K562 (cell line): ENCODE data around the gene MED19. TPM values are rescaled to one million over a fixed set of nuclear protein-coding genes. Genes with fewer than 3 reads are reported as not detected.

Experiments
- ARID1B ChIP-seq: fragments of 450-650 bp; IDR thresholded peaks from 2 replicates; pipeline ENCODE4 v1.6.1; 2016; ENCODE audit warnings: antibody characterized with exemption, mild to moderate bottlenecking, inconsistent platforms
- CBFA2T2 ChIP-seq: fragments of 450-650 bp; conservative IDR thresholded peaks from 2 replicates; pipeline ENCODE4 v1.6.1; 2017; ENCODE audit warnings: mild to moderate bottlenecking
- CBFA2T3 ChIP-seq: fragments of 450-650 bp; IDR thresholded peaks from 2 replicates; pipeline ENCODE4 v1.6.1; 2017
- FOXP1 ChIP-seq: sonication (generic); formaldehyde crosslinking; IDR thresholded peaks from 2 replicates; pipeline ENCODE4 v1.8.0; 2022; ENCODE audit warnings: mild to moderate bottlenecking, missing genetic modification reagents
- HDAC8 ChIP-seq: fragments of 450-650 bp; IDR thresholded peaks from 2 replicates; pipeline ENCODE4 v1.6.1; 2016; ENCODE audit warnings: mild to moderate bottlenecking, missing genetic modification characterization, moderate library complexity, missing compliant biosample characterization
- HOXB6 ChIP-seq: fragments of 250-450 bp; sonication (Bioruptor Pico); IDR thresholded peaks from 2 replicates; pipeline ENCODE4 v1.5.1; 2022; ENCODE audit warnings: mild to moderate bottlenecking, borderline replicate concordance
- KDM1A ChIP-seq, 2 experiments: fragments of 450-650 bp; IDR thresholded peaks; 2 replicates each; pipeline ENCODE4 v1.6.1; 2016; ENCODE audit warnings: mild to moderate bottlenecking in 2 of 2
- KLF16 ChIP-seq: IDR thresholded peaks from 2 replicates; pipeline ENCODE4 v1.6.1; 2016; ENCODE audit warnings: antibody characterized with exemption
- KLF6 ChIP-seq: fragments of 250-450 bp; sonication (Bioruptor Pico); IDR thresholded peaks from 2 replicates; pipeline ENCODE4 v1.4.0; 2020; ENCODE audit warnings: mild to moderate bottlenecking, moderate library complexity, borderline replicate concordance
- MEIS2 ChIP-seq: fragments of 450-650 bp; IDR thresholded peaks from 2 replicates; pipeline ENCODE4 v1.6.1; 2014; ENCODE audit warnings: mild to moderate bottlenecking; ENCODE audit not compliant: partially characterized antibody
- NCOA1 ChIP-seq: fragments of 450-650 bp; IDR thresholded peaks from 2 replicates; pipeline ENCODE4 v1.6.1; 2016; ENCODE audit warnings: low read depth
- PPARD ChIP-seq: fragments of 250-450 bp; sonication (Bioruptor Pico); IDR thresholded peaks from 2 replicates; pipeline ENCODE4 v1.8.0; 2022; ENCODE audit warnings: inconsistent platforms, mild to moderate bottlenecking, moderate library complexity
- TAL1 ChIP-seq: fragments of 450-650 bp; IDR thresholded peaks from 2 replicates; pipeline ENCODE4 v1.6.1; 2016; ENCODE audit warnings: mild to moderate bottlenecking
- ZFX ChIP-seq: sonication (generic); formaldehyde crosslinking; IDR thresholded peaks from 2 replicates; pipeline ENCODE4 v1.8.0; 2022; ENCODE audit warnings: mild to moderate bottlenecking, missing genetic modification reagents, moderate library complexity
- ZNF143 ChIP-seq: sonication (generic); formaldehyde crosslinking; IDR thresholded peaks from 2 replicates; pipeline ENCODE4 v1.9.0; 2022; ENCODE audit warnings: mild to moderate bottlenecking, missing genetic modification reagents
- ZNF830 ChIP-seq: fragments of 250-450 bp; sonication (Bioruptor Pico); IDR thresholded peaks from 2 replicates; pipeline ENCODE4 v1.5.0; 2021; ENCODE audit warnings: mild to moderate bottlenecking
- polyA plus RNA-seq, 8 experiments: library from polyadenylated mRNA; depleted of rRNA in 4 of 8; stranded (reverse) in 5 of 8; unstranded in 3 of 8; fragments of >200 nt; fragmentation: Nextera tagmentation in 2 of 8; fragmentation: Illumina TruSeq in 1 of 8; extraction: Ambion mirVana in 2 of 8; extraction: Trizol in 1 of 8; gene quantifications; 2 replicates each; pipeline versions ENCODE4 v1.2.1 to v1.2.3, GENCODE V29; 2011 to 2014; ENCODE audit warnings: inconsistent platforms in 1 of 8, missing spikeins in 1 of 8
- total RNA-seq, 7 experiments: library from RNA; depleted of rRNA in 6 of 7; stranded (reverse); fragments of >200 nt in 6 of 7; fragmentation: Illumina TruSeq in 2 of 7; extraction: Trizol in 2 of 7; gene quantifications; 2 replicates each; pipeline versions ENCODE4 v1.2.1 to v1.2.3, GENCODE V29; 2011 to 2021; ENCODE audit warnings: low replicate concordance in 1 of 7
- TF ChIP-seq, protein P1 (sequence below): conservative IDR thresholded peaks from 2 replicates; pipeline ENCODE4 v1.6.1; 2011; ENCODE audit warnings: low read depth, mild to moderate bottlenecking, low read length; ENCODE audit not compliant: control insufficient read depth
- TF ChIP-seq, protein P2 (sequence below): IDR thresholded peaks from 2 replicates; pipeline ENCODE4 v1.6.1; 2012; ENCODE audit warnings: low read depth, low read length, improper control_type of control experiment, borderline replicate concordance
- TF ChIP-seq, protein P3 (sequence below), 2 experiments: IDR thresholded peaks; 2 replicates each; pipeline ENCODE4 v1.6.1; 2012; ENCODE audit warnings: improper control_type of control experiment in 2 of 2, low read depth in 2 of 2, low read length in 2 of 2, borderline replicate concordance in 1 of 2
- TF ChIP-seq, protein P4 (sequence below), 2 experiments: fragments of 450-650 bp in 1 of 2; sonication (generic) in 1 of 2; formaldehyde crosslinking; conservative IDR thresholded peaks; 2 replicates each; pipeline versions ENCODE4 v1.4.0 to v1.8.1; 2020 to 2022; ENCODE audit warnings: mild to moderate bottlenecking in 1 of 2, missing genetic modification reagents in 1 of 2
- TF ChIP-seq, protein P5 (sequence below): fragments of 250-450 bp; sonication (Bioruptor Pico); IDR thresholded peaks from 2 replicates; pipeline ENCODE4 v1.4.0; 2020; ENCODE audit warnings: mild to moderate bottlenecking, moderate library complexity

The MED19 gene
- total and polyA plus RNA-seq, 9 of the 15 experiments (the other 6 are each of a cell fraction or from before 2014, with no cell fraction given), result 7.3 to 23.5 (median 15.0) TPM

DNA sequence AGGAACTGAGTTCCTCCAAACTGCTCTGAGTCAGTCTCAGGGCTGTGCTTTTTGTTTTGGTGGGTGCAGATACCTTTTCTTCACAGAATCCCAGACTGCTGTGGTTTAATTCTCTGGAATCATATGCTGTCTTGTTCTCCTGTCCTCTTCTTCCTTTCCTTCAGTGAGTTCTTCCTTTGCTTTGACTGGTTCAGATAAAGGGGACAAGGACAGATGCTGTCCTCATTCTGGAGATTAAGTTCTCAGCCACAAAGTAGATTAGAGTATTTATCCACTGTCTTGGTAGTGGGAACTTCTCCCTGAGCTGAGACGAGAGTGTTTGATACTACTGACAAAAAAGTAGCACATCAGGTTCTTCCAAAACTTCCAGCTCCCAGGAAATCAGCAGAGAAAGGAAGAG, 30.8 kb downstream of the MED19 start (continued):
- TF ChIP-seq ZNF830, result no peak
- TF ChIP-seq PPARD (CRISPR knock-in tag), result no peak
- TF ChIP-seq CBFA2T3, result peak; percentile 72
- no peak for TF ChIP-seq KLF6
- TF ChIP-seq, protein P1, sequence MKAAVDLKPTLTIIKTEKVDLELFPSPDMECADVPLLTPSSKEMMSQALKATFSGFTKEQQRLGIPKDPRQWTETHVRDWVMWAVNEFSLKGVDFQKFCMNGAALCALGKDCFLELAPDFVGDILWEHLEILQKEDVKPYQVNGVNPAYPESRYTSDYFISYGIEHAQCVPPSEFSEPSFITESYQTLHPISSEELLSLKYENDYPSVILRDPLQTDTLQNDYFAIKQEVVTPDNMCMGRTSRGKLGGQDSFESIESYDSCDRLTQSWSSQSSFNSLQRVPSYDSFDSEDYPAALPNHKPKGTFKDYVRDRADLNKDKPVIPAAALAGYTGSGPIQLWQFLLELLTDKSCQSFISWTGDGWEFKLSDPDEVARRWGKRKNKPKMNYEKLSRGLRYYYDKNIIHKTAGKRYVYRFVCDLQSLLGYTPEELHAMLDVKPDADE, result no peak
- TF ChIP-seq ZNF143 (CRISPR knock-in tag), result no peak
- TF ChIP-seq, protein P2, sequence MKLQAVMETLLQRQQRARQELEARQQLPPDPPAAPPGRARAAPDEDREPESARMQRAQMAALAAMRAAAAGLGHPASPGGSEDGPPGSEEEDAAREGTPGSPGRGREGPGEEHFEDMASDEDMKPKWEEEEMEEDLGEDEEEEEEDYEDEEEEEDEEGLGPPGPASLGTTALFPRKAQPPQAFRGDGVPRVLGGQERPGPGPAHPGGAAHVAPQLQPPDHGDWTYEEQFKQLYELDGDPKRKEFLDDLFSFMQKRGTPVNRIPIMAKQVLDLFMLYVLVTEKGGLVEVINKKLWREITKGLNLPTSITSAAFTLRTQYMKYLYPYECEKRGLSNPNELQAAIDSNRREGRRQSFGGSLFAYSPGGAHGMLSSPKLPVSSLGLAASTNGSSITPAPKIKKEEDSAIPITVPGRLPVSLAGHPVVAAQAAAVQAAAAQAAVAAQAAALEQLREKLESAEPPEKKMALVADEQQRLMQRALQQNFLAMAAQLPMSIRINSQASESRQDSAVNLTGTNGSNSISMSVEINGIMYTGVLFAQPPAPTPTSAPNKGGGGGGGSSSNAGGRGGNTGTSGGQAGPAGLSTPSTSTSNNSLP, result no peak
- TF ChIP-seq, protein P3, sequence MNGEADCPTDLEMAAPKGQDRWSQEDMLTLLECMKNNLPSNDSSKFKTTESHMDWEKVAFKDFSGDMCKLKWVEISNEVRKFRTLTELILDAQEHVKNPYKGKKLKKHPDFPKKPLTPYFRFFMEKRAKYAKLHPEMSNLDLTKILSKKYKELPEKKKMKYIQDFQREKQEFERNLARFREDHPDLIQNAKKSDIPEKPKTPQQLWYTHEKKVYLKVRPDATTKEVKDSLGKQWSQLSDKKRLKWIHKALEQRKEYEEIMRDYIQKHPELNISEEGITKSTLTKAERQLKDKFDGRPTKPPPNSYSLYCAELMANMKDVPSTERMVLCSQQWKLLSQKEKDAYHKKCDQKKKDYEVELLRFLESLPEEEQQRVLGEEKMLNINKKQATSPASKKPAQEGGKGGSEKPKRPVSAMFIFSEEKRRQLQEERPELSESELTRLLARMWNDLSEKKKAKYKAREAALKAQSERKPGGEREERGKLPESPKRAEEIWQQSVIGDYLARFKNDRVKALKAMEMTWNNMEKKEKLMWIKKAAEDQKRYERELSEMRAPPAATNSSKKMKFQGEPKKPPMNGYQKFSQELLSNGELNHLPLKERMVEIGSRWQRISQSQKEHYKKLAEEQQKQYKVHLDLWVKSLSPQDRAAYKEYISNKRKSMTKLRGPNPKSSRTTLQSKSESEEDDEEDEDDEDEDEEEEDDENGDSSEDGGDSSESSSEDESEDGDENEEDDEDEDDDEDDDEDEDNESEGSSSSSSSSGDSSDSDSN (IDR thresholded peaks at IDR 0.05; ENCODE audit: borderline replicate concordance in 1 of 2, low read depth in 2 of 2, low read length in 2 of 2), result no peak
- TF ChIP-seq ARID1B, result peak; percentile 65
- TF ChIP-seq CBFA2T2, result peak; percentile 53
- TF ChIP-seq HDAC8 (tag), result no peak
- peak; percentile 57 for TF ChIP-seq TAL1
- TF ChIP-seq, protein P4, sequence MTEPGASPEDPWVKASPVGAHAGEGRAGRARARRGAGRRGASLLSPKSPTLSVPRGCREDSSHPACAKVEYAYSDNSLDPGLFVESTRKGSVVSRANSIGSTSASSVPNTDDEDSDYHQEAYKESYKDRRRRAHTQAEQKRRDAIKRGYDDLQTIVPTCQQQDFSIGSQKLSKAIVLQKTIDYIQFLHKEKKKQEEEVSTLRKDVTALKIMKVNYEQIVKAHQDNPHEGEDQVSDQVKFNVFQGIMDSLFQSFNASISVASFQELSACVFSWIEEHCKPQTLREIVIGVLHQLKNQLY (CRISPR knock-in tag; conservative IDR thresholded peaks at IDR 0.05), result no peak
- TF ChIP-seq FOXP1 (CRISPR knock-in tag), result no peak
- no peak for TF ChIP-seq HOXB6 (CRISPR knock-in tag)
- no peak for TF ChIP-seq ZFX (CRISPR knock-in tag)
- TF ChIP-seq NCOA1, result no peak
- TF ChIP-seq, protein P5, sequence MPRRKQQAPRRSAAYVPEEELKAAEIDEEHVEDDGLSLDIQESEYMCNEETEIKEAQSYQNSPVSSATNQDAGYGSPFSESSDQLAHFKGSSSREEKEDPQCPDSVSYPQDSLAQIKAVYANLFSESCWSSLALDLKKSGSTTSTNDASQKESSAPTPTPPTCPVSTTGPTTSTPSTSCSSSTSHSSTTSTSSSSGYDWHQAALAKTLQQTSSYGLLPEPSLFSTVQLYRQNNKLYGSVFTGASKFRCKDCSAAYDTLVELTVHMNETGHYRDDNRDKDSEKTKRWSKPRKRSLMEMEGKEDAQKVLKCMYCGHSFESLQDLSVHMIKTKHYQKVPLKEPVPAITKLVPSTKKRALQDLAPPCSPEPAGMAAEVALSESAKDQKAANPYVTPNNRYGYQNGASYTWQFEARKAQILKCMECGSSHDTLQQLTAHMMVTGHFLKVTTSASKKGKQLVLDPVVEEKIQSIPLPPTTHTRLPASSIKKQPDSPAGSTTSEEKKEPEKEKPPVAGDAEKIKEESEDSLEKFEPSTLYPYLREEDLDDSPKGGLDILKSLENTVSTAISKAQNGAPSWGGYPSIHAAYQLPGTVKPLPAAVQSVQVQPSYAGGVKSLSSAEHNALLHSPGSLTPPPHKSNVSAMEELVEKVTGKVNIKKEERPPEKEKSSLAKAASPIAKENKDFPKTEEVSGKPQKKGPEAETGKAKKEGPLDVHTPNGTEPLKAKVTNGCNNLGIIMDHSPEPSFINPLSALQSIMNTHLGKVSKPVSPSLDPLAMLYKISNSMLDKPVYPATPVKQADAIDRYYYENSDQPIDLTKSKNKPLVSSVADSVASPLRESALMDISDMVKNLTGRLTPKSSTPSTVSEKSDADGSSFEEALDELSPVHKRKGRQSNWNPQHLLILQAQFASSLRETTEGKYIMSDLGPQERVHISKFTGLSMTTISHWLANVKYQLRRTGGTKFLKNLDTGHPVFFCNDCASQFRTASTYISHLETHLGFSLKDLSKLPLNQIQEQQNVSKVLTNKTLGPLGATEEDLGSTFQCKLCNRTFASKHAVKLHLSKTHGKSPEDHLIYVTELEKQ, result no peak
- TF ChIP-seq KDM1A (IDR thresholded peaks at IDR 0.05), result 0 out of 4 replicates have a peak, but pooled peaks of 1 of the 2 experiments have one; percentile 7
- TF ChIP-seq MEIS2, result peak; percentile 21
- 0 out of 2 replicates have a peak, but pooled peaks have one; percentile 31 for TF ChIP-seq KLF16
